Measurements from ENCODE around the gene CRYL1. TPM values are rescaled to one million over a fixed set of nuclear protein-coding genes. Genes with fewer than 3 reads are reported as not detected.
A peak's percentile ranks its signal among the peaks of the same experiment; 100 is the strongest.

Gene CRYL1
- total RNA-seq, 1 experiment from 2014 or later = 26.5 TPM

DNA sequence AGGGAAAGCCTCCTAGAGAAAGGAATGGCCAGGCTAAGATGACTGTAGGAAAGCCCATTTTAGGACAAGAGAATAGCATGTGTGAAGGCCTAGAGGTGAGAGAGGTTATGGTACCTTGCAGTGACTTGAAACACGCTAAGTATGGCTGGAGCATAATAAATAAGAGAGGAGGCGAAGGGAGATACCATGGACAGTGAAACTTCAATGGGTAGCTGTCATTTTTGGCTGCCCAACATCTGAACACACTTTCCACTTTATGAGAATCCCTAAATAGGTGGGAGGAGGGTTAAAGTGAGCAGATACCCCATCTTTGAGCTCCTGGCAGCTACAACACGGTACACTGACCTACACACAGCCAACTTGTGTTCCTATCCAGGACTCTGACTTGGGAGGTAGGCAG lies 33.3 kb upstream of the CRYL1 start:
- no peak for DNase-seq (ENCODE audit: low read depth, low spot score)
- no TSS peak for BruUV-seq (replicated peaks)
- CTCF ChIA-PET = no interaction called here

More for the DNA sequence above, 33.3 kb upstream of the CRYL1 start:
- intact Hi-C loops (cut with micrococcal nuclease) = no loop called here
- Histone ChIP-seq H3K9me2 (ENCODE audit: insufficient read depth) (no peaks in the 10 kb centered on the region), H4K20me1 (ENCODE audit: insufficient read depth) (no peaks in the 10 kb centered on the region), H3K9ac (ENCODE audit: low read length) (no peak overlapping the region), H3K4me1 (ENCODE audit: control insufficient read depth in 1 of 2, insufficient read depth in 2 of 2, low read length in 2 of 2) (peaks cover 0 to 10% of the 10 kb centered on the region in 2 experiments; a peak in 3 of 4 replicates), H3K9me3 (ENCODE audit: control insufficient read depth in 1 of 2, insufficient read depth in 1 of 2, low read depth in 1 of 2, low read length in 2 of 2) (no peaks in the 10 kb centered on the region), H2AFZ (ENCODE audit: low read depth, low read length, poor library complexity, severe bottlenecking) (no peak overlapping the region), H3K79me2 (ENCODE audit: insufficient read depth, low read length) (no peaks in the 10 kb centered on the region), H3K4me3 (replicated peaks in 1 of 2; ENCODE audit: low read depth in 1 of 2, low read length in 2 of 2) (no peak overlapping the region), H3K27ac (ENCODE audit: low read depth, low read length) (no peak overlapping the region), H3K36me3 (ENCODE audit: control insufficient read depth in 1 of 2, insufficient read depth in 2 of 2, low read length in 2 of 2) (no peaks in the 10 kb centered on the region), H3K4me2 (ENCODE audit: low read length) (no peak overlapping the region), H3K27me3 (ENCODE audit: insufficient read depth, low read length) (no peaks in the 10 kb centered on the region)
- ChIA-PET POLR2A (no interaction called here), RAD21 (ENCODE audit: low non-redundant PET in 1 of 2, low total read pairs in 2 of 2, uncharacterized antibody in 2 of 2, unreplicated experiment in 2 of 2) (no interaction called here)
- TF ChIP-seq, protein P1, sequence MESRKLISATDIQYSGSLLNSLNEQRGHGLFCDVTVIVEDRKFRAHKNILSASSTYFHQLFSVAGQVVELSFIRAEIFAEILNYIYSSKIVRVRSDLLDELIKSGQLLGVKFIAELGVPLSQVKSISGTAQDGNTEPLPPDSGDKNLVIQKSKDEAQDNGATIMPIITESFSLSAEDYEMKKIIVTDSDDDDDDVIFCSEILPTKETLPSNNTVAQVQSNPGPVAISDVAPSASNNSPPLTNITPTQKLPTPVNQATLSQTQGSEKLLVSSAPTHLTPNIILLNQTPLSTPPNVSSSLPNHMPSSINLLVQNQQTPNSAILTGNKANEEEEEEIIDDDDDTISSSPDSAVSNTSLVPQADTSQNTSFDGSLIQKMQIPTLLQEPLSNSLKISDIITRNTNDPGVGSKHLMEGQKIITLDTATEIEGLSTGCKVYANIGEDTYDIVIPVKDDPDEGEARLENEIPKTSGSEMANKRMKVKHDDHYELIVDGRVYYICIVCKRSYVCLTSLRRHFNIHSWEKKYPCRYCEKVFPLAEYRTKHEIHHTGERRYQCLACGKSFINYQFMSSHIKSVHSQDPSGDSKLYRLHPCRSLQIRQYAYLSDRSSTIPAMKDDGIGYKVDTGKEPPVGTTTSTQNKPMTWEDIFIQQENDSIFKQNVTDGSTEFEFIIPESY (IDR thresholded peaks at IDR 0.05; ENCODE audit: extremely low read depth, insufficient replicate concordance, low read length) = no peak
- TF ChIP-seq, protein P2, sequence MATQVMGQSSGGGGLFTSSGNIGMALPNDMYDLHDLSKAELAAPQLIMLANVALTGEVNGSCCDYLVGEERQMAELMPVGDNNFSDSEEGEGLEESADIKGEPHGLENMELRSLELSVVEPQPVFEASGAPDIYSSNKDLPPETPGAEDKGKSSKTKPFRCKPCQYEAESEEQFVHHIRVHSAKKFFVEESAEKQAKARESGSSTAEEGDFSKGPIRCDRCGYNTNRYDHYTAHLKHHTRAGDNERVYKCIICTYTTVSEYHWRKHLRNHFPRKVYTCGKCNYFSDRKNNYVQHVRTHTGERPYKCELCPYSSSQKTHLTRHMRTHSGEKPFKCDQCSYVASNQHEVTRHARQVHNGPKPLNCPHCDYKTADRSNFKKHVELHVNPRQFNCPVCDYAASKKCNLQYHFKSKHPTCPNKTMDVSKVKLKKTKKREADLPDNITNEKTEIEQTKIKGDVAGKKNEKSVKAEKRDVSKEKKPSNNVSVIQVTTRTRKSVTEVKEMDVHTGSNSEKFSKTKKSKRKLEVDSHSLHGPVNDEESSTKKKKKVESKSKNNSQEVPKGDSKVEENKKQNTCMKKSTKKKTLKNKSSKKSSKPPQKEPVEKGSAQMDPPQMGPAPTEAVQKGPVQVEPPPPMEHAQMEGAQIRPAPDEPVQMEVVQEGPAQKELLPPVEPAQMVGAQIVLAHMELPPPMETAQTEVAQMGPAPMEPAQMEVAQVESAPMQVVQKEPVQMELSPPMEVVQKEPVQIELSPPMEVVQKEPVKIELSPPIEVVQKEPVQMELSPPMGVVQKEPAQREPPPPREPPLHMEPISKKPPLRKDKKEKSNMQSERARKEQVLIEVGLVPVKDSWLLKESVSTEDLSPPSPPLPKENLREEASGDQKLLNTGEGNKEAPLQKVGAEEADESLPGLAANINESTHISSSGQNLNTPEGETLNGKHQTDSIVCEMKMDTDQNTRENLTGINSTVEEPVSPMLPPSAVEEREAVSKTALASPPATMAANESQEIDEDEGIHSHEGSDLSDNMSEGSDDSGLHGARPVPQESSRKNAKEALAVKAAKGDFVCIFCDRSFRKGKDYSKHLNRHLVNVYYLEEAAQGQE (IDR thresholded peaks at IDR 0.05; ENCODE audit: low read depth) = peak; percentile 15; the same call in 1 of the 2 replicates
- ATAC-seq = no peak

Data from HCT116 (cell line).